Mucosa of stomach (tissue), 1 donor: ENCODE results near the gene TRIP4.
"Not testable (repeated sequence)": the region's sequence is repeated elsewhere in the genome, so short reads cannot be mapped to it uniquely, and the experiment has no call there.

Experiments
- H3K27me3 ChIP-seq: one replicate; pipeline ENCODE4 v1.7.0; 2013; ENCODE audit warnings: mild to moderate bottlenecking, low read length; ENCODE audit not compliant: control insufficient read depth, insufficient read depth
- H3K36me3 ChIP-seq: one replicate; pipeline ENCODE4 v1.7.0; 2013; ENCODE audit warnings: low read length; ENCODE audit not compliant: control insufficient read depth, insufficient read depth
- H3K4me1 ChIP-seq: one replicate; pipeline ENCODE4 v1.7.0; 2013; ENCODE audit warnings: mild to moderate bottlenecking, low read length; ENCODE audit not compliant: control insufficient read depth, insufficient read depth
- H3K4me3 ChIP-seq: one replicate; pipeline ENCODE4 v1.7.0; 2013; ENCODE audit warnings: low read length
- H3K9ac ChIP-seq: one replicate; pipeline ENCODE4 v1.7.0; 2013; ENCODE audit warnings: mild to moderate bottlenecking, low read length, moderate library complexity
- H3K9me3 ChIP-seq: one replicate; pipeline ENCODE4 v1.7.0; 2013; ENCODE audit warnings: mild to moderate bottlenecking, low read length, moderate library complexity; ENCODE audit not compliant: control insufficient read depth
- donor health status: Pancreatic carcinoma.

Gene TRIP4

GRCh38 chr15:64355944-64356709, 31.5 kb upstream of the TRIP4 start, which contains the start of gene CSNK1G1:
TSS of gene CSNK1G1 (minus strand) at chr15:64356173. CDS start at chr15:64300499, 55,674 bp downstream.
- Histone ChIP-seq H3K4me3 (peak within 1 kb of the TSS; percentile 67), H3K9ac (peak within 1 kb of the TSS; percentile 76), H3K4me1 (peaks cover 9% of the 10 kb centered on the region), H3K9me3 (no peaks in the 10 kb centered on the region), H3K36me3 (no peaks in the 10 kb centered on the region), H3K27me3 (no peaks in the 10 kb centered on the region)

DNA sequence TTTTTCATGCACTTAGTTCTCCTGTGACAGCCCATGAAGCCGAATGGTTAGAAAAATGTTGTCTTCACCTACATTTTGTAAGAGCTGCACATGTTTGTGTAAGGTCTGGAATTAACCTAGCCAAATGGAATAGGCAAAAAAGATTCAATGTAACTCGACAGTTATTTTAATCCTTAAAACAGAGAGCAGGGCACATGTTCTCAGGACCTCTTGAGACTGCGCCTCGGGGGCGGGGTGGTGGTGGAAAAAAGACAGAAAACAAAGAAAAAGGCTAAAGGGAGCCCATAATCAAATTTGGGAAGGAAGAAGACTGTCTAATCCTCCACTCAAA, 31.0 kb upstream of the TRIP4 start:
- Histone ChIP-seq H3K9ac (peak overlapping the region; percentile 76), H3K9me3 (no peaks in the 10 kb centered on the region), H3K36me3 (no peaks in the 10 kb centered on the region), H3K4me3 (peak overlapping the region; percentile 67), H3K4me1 (peaks cover 9% of the 10 kb centered on the region), H3K27me3 (no peaks in the 10 kb centered on the region)

GRCh38 chr15:64361259-64361658, 26.4 kb upstream of the TRIP4 start:
- H3K36me3 ChIP-seq = no peaks in the 10 kb centered on the region

DNA sequence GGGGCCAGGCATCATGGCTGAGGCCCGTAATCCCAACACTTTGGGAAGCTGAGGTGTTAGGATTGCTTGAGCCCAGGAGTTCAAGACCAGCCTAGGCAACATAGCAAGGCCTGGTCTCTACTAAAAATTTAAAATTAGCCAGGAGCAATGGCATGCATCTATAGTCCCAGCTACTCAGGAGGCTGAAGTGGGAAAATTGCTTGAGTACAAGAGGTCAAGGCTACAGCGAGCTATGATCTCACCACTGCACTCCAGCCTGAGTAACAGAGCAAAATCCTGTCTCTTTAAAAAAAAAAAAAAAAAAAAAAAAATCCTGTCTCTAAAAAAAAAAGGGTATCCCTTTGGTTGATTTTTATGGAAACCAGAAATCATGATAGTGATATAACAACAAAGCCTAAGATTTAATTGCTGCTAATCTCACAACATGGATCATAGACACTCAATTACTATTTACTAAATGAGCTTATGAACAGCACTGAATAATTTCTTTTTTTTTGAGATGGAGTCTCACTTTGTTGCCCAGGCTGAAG, 18.5 kb upstream of the TRIP4 start:
- H3K9ac ChIP-seq = no peak overlapping the region
- no peaks in the 10 kb centered on the region for H3K36me3 ChIP-seq
- no peaks in the 10 kb centered on the region for H3K9me3 ChIP-seq
- H3K27me3 ChIP-seq = no peaks in the 10 kb centered on the region
- H3K4me3 ChIP-seq = no peak overlapping the region
- H3K4me1 ChIP-seq = no peaks in the 10 kb centered on the region

More at GRCh38 chr15:64361259-64361658, 26.4 kb upstream of the TRIP4 start:
- Histone ChIP-seq H3K4me1 (peaks cover 3% of the 10 kb centered on the region), H3K27me3 (no peaks in the 10 kb centered on the region), H3K4me3 (no peak overlapping the region), H3K9ac (no peak overlapping the region), H3K9me3 (no peaks in the 10 kb centered on the region)

DNA sequence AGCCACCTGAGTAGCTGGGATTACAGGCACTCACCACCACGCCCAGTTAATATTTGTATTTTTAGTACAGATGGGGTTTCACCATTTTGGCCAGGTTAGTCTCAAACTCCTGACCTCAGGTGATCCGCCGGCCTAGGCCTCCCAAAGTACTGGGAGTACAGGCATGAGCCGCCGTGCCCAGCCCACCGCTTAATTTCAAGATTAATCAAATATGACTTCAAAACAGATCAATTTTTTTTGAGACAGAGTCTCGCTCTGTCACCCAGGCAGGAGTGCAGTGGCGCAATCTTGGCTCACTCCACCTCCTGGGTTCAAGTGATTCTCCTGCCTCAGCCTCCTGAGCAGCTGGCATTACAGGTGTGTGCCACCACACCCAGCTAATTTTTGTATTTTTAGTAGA, 16.3 kb upstream of the TRIP4 start:
- H3K9me3 ChIP-seq, H3K36me3 ChIP-seq, H3K4me1 ChIP-seq, H3K9ac ChIP-seq, H3K27me3 ChIP-seq, H3K4me3 ChIP-seq: not testable (repeated sequence)

GRCh38 chr15:64373360-64373759, 14.3 kb upstream of the TRIP4 start:
- Histone ChIP-seq H3K9me3 (no peaks in the 10 kb centered on the region), H3K4me3 (no peak overlapping the region), H3K36me3 (no peaks in the 10 kb centered on the region), H3K27me3 (no peaks in the 10 kb centered on the region), H3K4me1 (no peaks in the 10 kb centered on the region), H3K9ac (no peak overlapping the region)

- H3K4me1 ChIP-seq = peaks cover 9% of the 10 kb centered on the region
- no peaks in the 10 kb centered on the region for H3K9me3 ChIP-seq
- H3K36me3 ChIP-seq = no peaks in the 10 kb centered on the region
- no peak overlapping the region for H3K4me3 ChIP-seq
- H3K9ac ChIP-seq = no peak overlapping the region
- no peaks in the 10 kb centered on the region for H3K27me3 ChIP-seq
These were observed 8.2 kb upstream of the TRIP4 start for GRCh38 chr15:64379216-64379960.

GRCh38 chr15:64380130-64380870, 7.3 kb upstream of the TRIP4 start:
- not testable (repeated sequence) for H3K4me1 ChIP-seq, H3K36me3 ChIP-seq, H3K4me3 ChIP-seq, H3K27me3 ChIP-seq, H3K9me3 ChIP-seq
- H3K9ac ChIP-seq = peak overlapping the region; percentile 70

- H3K9ac ChIP-seq = peak within 1 kb of the TSS; percentile 70
These were observed 6.5 kb upstream of the TRIP4 start, which contains the start of gene PCLAF for GRCh38 chr15:64381000-64381751. TSS of gene PCLAF (minus strand) at chr15:64381441. CDS start at chr15:64381371, 70 bp downstream.

DNA sequence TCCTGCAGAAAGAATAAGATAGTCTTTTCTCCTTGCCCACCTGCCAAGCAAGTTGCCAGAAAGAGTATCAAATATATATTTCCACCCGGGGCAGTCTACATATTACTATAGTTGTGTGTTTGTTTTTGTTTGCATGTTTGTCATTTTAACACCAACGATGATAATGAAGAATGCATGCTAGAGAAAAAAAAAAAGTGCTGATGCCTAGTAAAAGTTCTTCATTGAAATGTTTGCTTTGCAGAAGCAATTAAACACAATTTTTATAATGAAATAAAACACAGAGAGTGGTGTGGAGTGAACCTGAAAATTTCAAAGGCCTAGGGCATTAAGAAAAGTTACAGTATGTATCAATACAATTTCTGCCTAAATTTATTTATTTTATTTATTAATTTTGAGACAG, 3.9 kb upstream of the TRIP4 start:
- H3K9me3 ChIP-seq = no peaks in the 10 kb centered on the region
- peaks cover 14% of the 10 kb centered on the region for H3K4me1 ChIP-seq
- H3K27me3 ChIP-seq = no peaks in the 10 kb centered on the region
- no peak overlapping the region for H3K4me3 ChIP-seq
- no peak overlapping the region for H3K9ac ChIP-seq
- H3K36me3 ChIP-seq = no peaks in the 10 kb centered on the region

More at GRCh38 chr15:64381000-64381751, 6.5 kb upstream of the TRIP4 start, which contains the start of gene PCLAF:
- Histone ChIP-seq H3K9me3 (no peaks in the 10 kb centered on the region), H3K4me1 (peaks cover 9% of the 10 kb centered on the region), H3K27me3 (no peaks in the 10 kb centered on the region), H3K36me3 (no peaks in the 10 kb centered on the region), H3K4me3 (peak within 1 kb of the TSS; percentile 54)

- Histone ChIP-seq H3K9me3 (no peaks in the 10 kb centered on the region), H3K27me3 (no peaks in the 10 kb centered on the region), H3K4me3 (no peak overlapping the region), H3K9ac (no peak overlapping the region), H3K36me3 (no peaks in the 10 kb centered on the region), H3K4me1 (peaks cover 11% of the 10 kb centered on the region)
These were observed 1.3 kb upstream of the TRIP4 start for GRCh38 chr15:64386291-64386690.
